ENCODE results near the gene SEMA4G. TPM values are rescaled to one million over a fixed set of nuclear protein-coding genes. Genes with fewer than 3 reads are reported as not detected.

Gene SEMA4G
- total RNA-seq, 2 experiments from 2014 or later = 0.21 to 0.41 TPM

GRCh38 chr10:100943508-100943907 lies 25.8 kb upstream of the SEMA4G start:
- TF ChIP-seq CTCF (conservative IDR thresholded peaks at IDR 0.05; ENCODE audit: low read length) (no peak), EZH2phosphoT487 (IDR thresholded peaks at IDR 0.05; ENCODE audit: borderline replicate concordance, low read depth, low read length) (no peak)
- no peaks in the 10 kb centered on the region for H3K4me1 ChIP-seq (ENCODE audit: insufficient read depth, low read length, poor library complexity, severe bottlenecking)
- CTCF ChIA-PET (ENCODE audit: unreplicated experiment) = no interaction called here
- peaks cover 97% of the 10 kb centered on the region for H3K36me3 ChIP-seq (ENCODE audit: insufficient read depth, low read length)
- H3K9me2 ChIP-seq (ENCODE audit: insufficient read depth, low read length) = no peaks in the 10 kb centered on the region
- no peak overlapping the region for H3K27ac ChIP-seq (ENCODE audit: low read depth, low read length, poor library complexity, severe bottlenecking)
- BruUV-seq (replicated peaks) = TSS peak; percentile 39
- intact Hi-C loops (cut with micrococcal nuclease; ENCODE audit: unreplicated experiment) = no loop called here
- H2AFZ ChIP-seq (ENCODE audit: low read length) = no peak overlapping the region
- H3K4me3 ChIP-seq (ENCODE audit: low read depth, low read length, poor library complexity, severe bottlenecking) = no peak overlapping the region
- no peaks in the 10 kb centered on the region for H4K20me1 ChIP-seq (ENCODE audit: insufficient read depth, low read length)
- H3K4me2 ChIP-seq (ENCODE audit: low read length) = no peak overlapping the region
- DNase-seq (ENCODE audit: low spot score) = no peak
- no peaks in the 10 kb centered on the region for H3K9me3 ChIP-seq (ENCODE audit: low read length)
- POLR2A ChIA-PET = no interaction called here
- H3K79me2 ChIP-seq (ENCODE audit: insufficient read depth, low read depth, low read length) = no peaks in the 10 kb centered on the region

- CTCF ChIA-PET (ENCODE audit: unreplicated experiment) = no interaction called here
- no peaks in the 10 kb centered on the region for H3K9me3 ChIP-seq (ENCODE audit: low read length)
- no peaks in the 10 kb centered on the region for H3K9me2 ChIP-seq (ENCODE audit: insufficient read depth, low read length)
- POLR2A ChIA-PET = no interaction called here
- H3K4me2 ChIP-seq (ENCODE audit: low read length) = no peak overlapping the region
- BruUV-seq (replicated peaks) = no TSS peak
- no peak overlapping the region for H3K4me3 ChIP-seq (ENCODE audit: low read depth, low read length, poor library complexity, severe bottlenecking)
- no peak overlapping the region for H2AFZ ChIP-seq (ENCODE audit: low read length)
- no peak for DNase-seq (ENCODE audit: low spot score)
- intact Hi-C loops (cut with micrococcal nuclease; ENCODE audit: unreplicated experiment) = no loop called here
- no peaks in the 10 kb centered on the region for H3K79me2 ChIP-seq (ENCODE audit: insufficient read depth, low read depth, low read length)
- peaks cover 98% of the 10 kb centered on the region for H3K36me3 ChIP-seq (ENCODE audit: insufficient read depth, low read length)
- H3K27ac ChIP-seq (ENCODE audit: low read depth, low read length, poor library complexity, severe bottlenecking) = no peak overlapping the region
- no peak for TF ChIP-seq EZH2phosphoT487 (IDR thresholded peaks at IDR 0.05; ENCODE audit: borderline replicate concordance, low read depth, low read length)
- TF ChIP-seq CTCF (conservative IDR thresholded peaks at IDR 0.05; ENCODE audit: low read length) = no peak
- no peaks in the 10 kb centered on the region for H4K20me1 ChIP-seq (ENCODE audit: insufficient read depth, low read length)
- H3K4me1 ChIP-seq (ENCODE audit: insufficient read depth, low read length, poor library complexity, severe bottlenecking) = no peaks in the 10 kb centered on the region
These were observed 23.6 kb upstream of the SEMA4G start for GRCh38 chr10:100945754-100946153.

GRCh38 chr10:100948916-100949315 lies 20.4 kb upstream of the SEMA4G start:
- CTCF ChIA-PET (ENCODE audit: unreplicated experiment) = no interaction called here
- no peak overlapping the region for H2AFZ ChIP-seq (ENCODE audit: low read length)
- H3K9me3 ChIP-seq (ENCODE audit: low read length) = no peaks in the 10 kb centered on the region
- no peak overlapping the region for H3K4me2 ChIP-seq (ENCODE audit: low read length)
- no peak overlapping the region for H3K4me3 ChIP-seq (ENCODE audit: low read depth, low read length, poor library complexity, severe bottlenecking)
- intact Hi-C loops (cut with micrococcal nuclease; ENCODE audit: unreplicated experiment) = no loop called here
- peaks cover 94% of the 10 kb centered on the region for H3K36me3 ChIP-seq (ENCODE audit: insufficient read depth, low read length)
- no peaks in the 10 kb centered on the region for H4K20me1 ChIP-seq (ENCODE audit: insufficient read depth, low read length)
- no peak overlapping the region for H3K27ac ChIP-seq (ENCODE audit: low read depth, low read length, poor library complexity, severe bottlenecking)
- no peaks in the 10 kb centered on the region for H3K4me1 ChIP-seq (ENCODE audit: insufficient read depth, low read length, poor library complexity, severe bottlenecking)
- H3K79me2 ChIP-seq (ENCODE audit: insufficient read depth, low read depth, low read length) = no peaks in the 10 kb centered on the region
- no peaks in the 10 kb centered on the region for H3K9me2 ChIP-seq (ENCODE audit: insufficient read depth, low read length)
- TF ChIP-seq EZH2phosphoT487 (IDR thresholded peaks at IDR 0.05; ENCODE audit: borderline replicate concordance, low read depth, low read length) (no peak), CTCF (conservative IDR thresholded peaks at IDR 0.05; ENCODE audit: low read length) (no peak)
- POLR2A ChIA-PET = interaction anchor here (1.1 kb wide), 1 partner anchor 34 kb away, joined by 4 read pairs; no protein-coding TSS in a partner anchor
- no peak for DNase-seq (ENCODE audit: low spot score)
- BruUV-seq (replicated peaks) = no TSS peak

Data from OCI-LY7 (cell line).